Vagina (tissue), 2 donors: ENCODE results near the gene AGTPBP1. TPM values are rescaled to one million over a fixed set of nuclear protein-coding genes. Genes with fewer than 3 reads are reported as not detected.

Experiments used
- DNase-seq, 2 donors: peaks; one replicate each; pipeline ENCODE4 v3.0.0-alpha.2; 2017; ENCODE audit errors: extremely low spot score in 2 of 2
- H3K27ac ChIP-seq: fragments of 200-600 bp; sonication (generic); one replicate; pipeline ENCODE4 v1.5.1; 2019
- H3K27me3 ChIP-seq: fragments of 200-600 bp; sonication (generic); one replicate; pipeline ENCODE4 v1.5.1; 2019
- H3K36me3 ChIP-seq, 2 donors: fragments of 200-600 bp; sonication (generic); one replicate each; pipeline ENCODE4 v1.5.1; 2017 to 2019
- H3K4me1 ChIP-seq: fragments of 200-600 bp; sonication (generic); one replicate; pipeline ENCODE4 v1.5.1; 2019
- H3K4me3 ChIP-seq, 2 donors: fragments of 200-600 bp; sonication (generic); 1 replicate in 1 of 2; 2 replicates in 1 of 2; pipeline ENCODE4 v1.5.1; 2016 to 2019
- H3K9me3 ChIP-seq: fragments of 200-600 bp; sonication (generic); one replicate; pipeline ENCODE4 v1.5.1; 2019
- CTCF ChIP-seq, 3 experiments: fragments of 450-650 bp in 2 of 3; fragments of 200-600 bp in 1 of 3; sonication (generic) in 1 of 3; IDR thresholded peaks; one replicate each; pipeline ENCODE4 v1.5.1; 2017 to 2019; ENCODE audit warnings: antibody characterized with exemption in 3 of 3, mild to moderate bottlenecking in 2 of 3, moderate library complexity in 2 of 3
- POLR2A ChIP-seq, 2 donors: fragments of 450-650 bp; IDR thresholded peaks; one replicate each; pipeline ENCODE4 v1.6.1; 2017; ENCODE audit warnings: antibody characterized with exemption in 2 of 2, mild to moderate bottlenecking in 2 of 2, moderate library complexity in 2 of 2
- POLR2AphosphoS5 ChIP-seq, 2 donors: sonication (generic); formaldehyde crosslinking; IDR thresholded peaks; one replicate each; pipeline ENCODE4 v1.9.0; 2017; ENCODE audit warnings: antibody characterized with exemption in 2 of 2, mild to moderate bottlenecking in 2 of 2, low read depth in 1 of 2; ENCODE audit not compliant: insufficient read depth in 1 of 2
- intact Hi-C: fragments of 100-400 bp; cut with DNase I; formaldehyde crosslinking; loops from one replicate; pipeline ENCODE4 v1.15.1; 2023
- total RNA-seq: library from RNA; depleted of rRNA; stranded (reverse); fragments of >200 nt; gene quantifications from one replicate; pipeline ENCODE4 v1.2.3, GENCODE V29; 2016

AGTPBP1 gene
- total RNA-seq, 1 donor from 2014 or later: 12.3 TPM

DNA sequence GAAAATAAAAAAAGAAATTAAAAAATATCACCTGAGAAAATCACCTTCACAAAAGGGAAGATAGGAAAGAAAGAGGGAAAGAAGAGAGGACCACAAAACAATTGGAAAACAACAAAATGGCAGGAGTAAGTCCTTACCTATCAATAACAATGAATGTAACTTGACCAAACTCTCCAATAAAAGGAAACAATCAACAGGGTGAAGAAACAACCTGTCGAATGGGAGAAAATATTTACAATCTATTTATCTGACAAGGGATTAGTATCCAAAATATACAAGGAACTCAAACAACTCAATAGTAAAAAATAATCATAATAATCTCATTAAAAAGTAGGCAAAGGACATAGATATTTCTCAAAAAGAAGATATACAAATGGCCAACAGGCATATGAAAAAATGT is 135.8 kb downstream of the AGTPBP1 start:
- no peaks in the 10 kb centered on the region for H3K4me1 ChIP-seq
- H3K27me3 ChIP-seq: no peaks in the 10 kb centered on the region
- H3K4me3 ChIP-seq: no peak overlapping the region
- no peak for DNase-seq
- H3K9me3 ChIP-seq: no peaks in the 10 kb centered on the region
- TF ChIP-seq CTCF (IDR thresholded peaks at IDR 0.05): no peak
- TF ChIP-seq POLR2AphosphoS5 (IDR thresholded peaks at IDR 0.05; ENCODE audit: insufficient read depth in 1 of 2, low read depth in 1 of 2): no peak
- TF ChIP-seq POLR2A (IDR thresholded peaks at IDR 0.05): no peak
- H3K36me3 ChIP-seq: no peaks in the 10 kb centered on the region
- intact Hi-C loops: no loop called here
- H3K27ac ChIP-seq: no peak overlapping the region

- intact Hi-C loops: loop anchor here (1.0 kb wide), 1 partner anchor 24 kb away; no protein-coding TSS in a partner anchor
- H3K4me1 ChIP-seq: no peaks in the 10 kb centered on the region
- H3K9me3 ChIP-seq: no peaks in the 10 kb centered on the region
- no peak for TF ChIP-seq CTCF (IDR thresholded peaks at IDR 0.05)
- TF ChIP-seq POLR2A (IDR thresholded peaks at IDR 0.05): no peak
- no peak for TF ChIP-seq POLR2AphosphoS5 (IDR thresholded peaks at IDR 0.05; ENCODE audit: insufficient read depth in 1 of 2, low read depth in 1 of 2)
- H3K27me3 ChIP-seq: no peaks in the 10 kb centered on the region
- no peak overlapping the region for H3K27ac ChIP-seq
- no peak for DNase-seq
- no peaks in the 10 kb centered on the region for H3K36me3 ChIP-seq
- H3K4me3 ChIP-seq: no peak overlapping the region
These were observed 137.8 kb downstream of the AGTPBP1 start for GRCh38 chr9:85603936-85604335.

DNA sequence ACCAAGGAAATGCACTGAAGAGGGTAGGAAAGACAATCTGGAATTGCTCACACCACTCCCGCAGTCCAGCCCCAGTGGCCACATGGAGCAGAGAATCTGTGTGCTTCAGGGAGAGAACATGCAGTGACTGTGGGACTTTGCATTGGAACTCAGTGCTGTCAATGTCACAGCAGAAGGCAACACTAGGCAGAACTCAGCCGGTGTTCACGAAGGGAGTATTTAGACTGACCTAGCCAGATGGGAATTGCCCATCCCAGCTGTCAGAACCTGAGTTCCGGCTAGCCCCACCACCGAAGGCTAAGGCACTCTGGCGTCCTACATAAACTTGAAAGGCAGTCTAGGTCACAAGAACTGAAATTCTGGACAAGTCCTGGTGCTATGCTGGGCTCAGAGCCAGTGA is 139.0 kb downstream of the AGTPBP1 start:
- TF ChIP-seq POLR2A (IDR thresholded peaks at IDR 0.05) (no peak), POLR2AphosphoS5 (IDR thresholded peaks at IDR 0.05; ENCODE audit: insufficient read depth in 1 of 2, low read depth in 1 of 2) (no peak), CTCF (IDR thresholded peaks at IDR 0.05) (no peak)
- DNase-seq: no peak
- no peaks in the 10 kb centered on the region for H3K4me1 ChIP-seq
- no peaks in the 10 kb centered on the region for H3K27me3 ChIP-seq
- intact Hi-C loops: loop anchor here (1.0 kb wide), 1 partner anchor 26 kb away; no protein-coding TSS in a partner anchor
- no peak overlapping the region for H3K27ac ChIP-seq
- no peaks in the 10 kb centered on the region for H3K9me3 ChIP-seq
- H3K36me3 ChIP-seq: no peaks in the 10 kb centered on the region
- H3K4me3 ChIP-seq: no peak overlapping the region

DNA sequence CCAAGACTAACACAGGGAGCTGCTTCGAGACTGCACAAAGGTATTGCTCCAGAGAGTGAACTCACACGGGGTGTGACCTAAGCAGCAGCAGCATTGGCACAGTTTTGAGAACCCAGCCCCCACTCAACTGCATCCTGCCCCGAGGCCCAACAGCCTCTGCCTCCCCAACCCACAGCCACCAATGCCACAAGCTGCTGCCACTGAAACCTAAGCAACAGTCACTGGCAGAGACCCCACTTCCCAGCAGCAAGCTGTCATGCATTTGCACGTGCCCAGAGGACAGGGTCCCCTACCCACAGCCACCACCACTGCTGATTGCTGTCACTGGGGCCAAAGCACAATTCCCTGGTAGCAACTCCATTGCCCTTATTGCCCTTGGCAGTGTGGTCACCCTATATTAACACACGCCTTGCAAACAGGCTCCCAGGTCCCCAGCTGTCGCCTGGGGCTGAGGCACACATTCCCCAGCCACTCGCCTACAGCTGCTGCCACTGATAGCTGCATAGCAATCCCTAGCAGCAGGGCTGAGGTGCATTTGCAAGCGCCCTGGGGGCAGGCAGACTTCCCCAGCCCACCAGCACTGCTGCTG is 141.0 kb downstream of the AGTPBP1 start:
- intact Hi-C loops: no loop called here
- Histone ChIP-seq H3K27ac (no peak overlapping the region), H3K36me3 (no peaks in the 10 kb centered on the region), H3K9me3 (no peaks in the 10 kb centered on the region), H3K4me1 (no peaks in the 10 kb centered on the region), H3K4me3 (no peak overlapping the region), H3K27me3 (no peaks in the 10 kb centered on the region)
- DNase-seq: no peak
- no peak for TF ChIP-seq POLR2A (IDR thresholded peaks at IDR 0.05)
- no peak for TF ChIP-seq CTCF (IDR thresholded peaks at IDR 0.05)
- TF ChIP-seq POLR2AphosphoS5 (IDR thresholded peaks at IDR 0.05; ENCODE audit: insufficient read depth in 1 of 2, low read depth in 1 of 2): no peak

DNA sequence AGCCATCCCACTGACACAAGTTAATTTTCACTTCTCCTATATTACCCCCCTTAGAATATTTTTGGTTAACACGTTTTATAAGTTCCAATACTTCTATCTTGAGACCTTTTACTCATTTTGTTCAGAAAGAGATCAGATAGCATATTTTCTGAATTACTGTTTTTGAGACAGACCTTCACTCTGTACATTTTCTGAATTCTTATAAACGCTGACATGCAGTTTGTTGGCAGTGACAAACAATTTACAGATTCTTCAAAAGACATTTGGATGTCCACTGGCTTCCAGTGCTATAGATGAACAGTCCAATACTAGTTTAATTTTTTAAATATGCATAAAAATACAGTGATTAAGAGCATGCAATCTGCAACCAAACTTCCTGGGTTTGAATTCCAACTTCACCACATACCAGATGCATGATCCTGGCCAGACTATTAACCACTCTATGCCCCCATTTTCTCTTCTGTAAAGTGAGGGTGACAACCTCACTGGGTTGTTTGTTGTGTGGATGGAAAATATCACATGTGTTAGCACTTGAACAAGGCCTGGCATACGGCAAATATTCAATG is 142.1 kb downstream of the AGTPBP1 start:
- Histone ChIP-seq H3K9me3 (no peaks in the 10 kb centered on the region), H3K4me3 (no peak overlapping the region), H3K4me1 (no peaks in the 10 kb centered on the region), H3K36me3 (no peaks in the 10 kb centered on the region), H3K27ac (no peak overlapping the region), H3K27me3 (no peaks in the 10 kb centered on the region)
- intact Hi-C loops: no loop called here
- no peak for DNase-seq
- TF ChIP-seq POLR2AphosphoS5 (IDR thresholded peaks at IDR 0.05; ENCODE audit: insufficient read depth in 1 of 2, low read depth in 1 of 2) (no peak), POLR2A (IDR thresholded peaks at IDR 0.05) (no peak), CTCF (IDR thresholded peaks at IDR 0.05) (no peak)
